Subcutaneous adipose tissue (tissue), 4 donors: ENCODE data around the gene CFAP299. TPM values are rescaled to one million over a fixed set of nuclear protein-coding genes. Genes with fewer than 3 reads are reported as not detected.

Experiments used
- total RNA-seq, 4 donors: library from RNA; depleted of rRNA; stranded (reverse); fragments of >200 nt; gene quantifications; one replicate each; pipeline ENCODE4 v1.1.0, GENCODE V29; 2016
- TF ChIP-seq, protein P1 (sequence below): fragments of 450-650 bp; IDR thresholded peaks from one replicate; pipeline ENCODE4 v1.5.1; 2016; ENCODE audit warnings: low read depth, mild to moderate bottlenecking, control low read depth, antibody characterized with exemption, moderate library complexity

CFAP299 gene
- total RNA-seq, 4 donors from 2014 or later = not detected

- TF ChIP-seq, protein P1, sequence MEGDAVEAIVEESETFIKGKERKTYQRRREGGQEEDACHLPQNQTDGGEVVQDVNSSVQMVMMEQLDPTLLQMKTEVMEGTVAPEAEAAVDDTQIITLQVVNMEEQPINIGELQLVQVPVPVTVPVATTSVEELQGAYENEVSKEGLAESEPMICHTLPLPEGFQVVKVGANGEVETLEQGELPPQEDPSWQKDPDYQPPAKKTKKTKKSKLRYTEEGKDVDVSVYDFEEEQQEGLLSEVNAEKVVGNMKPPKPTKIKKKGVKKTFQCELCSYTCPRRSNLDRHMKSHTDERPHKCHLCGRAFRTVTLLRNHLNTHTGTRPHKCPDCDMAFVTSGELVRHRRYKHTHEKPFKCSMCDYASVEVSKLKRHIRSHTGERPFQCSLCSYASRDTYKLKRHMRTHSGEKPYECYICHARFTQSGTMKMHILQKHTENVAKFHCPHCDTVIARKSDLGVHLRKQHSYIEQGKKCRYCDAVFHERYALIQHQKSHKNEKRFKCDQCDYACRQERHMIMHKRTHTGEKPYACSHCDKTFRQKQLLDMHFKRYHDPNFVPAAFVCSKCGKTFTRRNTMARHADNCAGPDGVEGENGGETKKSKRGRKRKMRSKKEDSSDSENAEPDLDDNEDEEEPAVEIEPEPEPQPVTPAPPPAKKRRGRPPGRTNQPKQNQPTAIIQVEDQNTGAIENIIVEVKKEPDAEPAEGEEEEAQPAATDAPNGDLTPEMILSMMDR = no peak
These were observed 664.4 kb downstream of the CFAP299 start for GRCh38 chr4:80999943-81000342.

DNA sequence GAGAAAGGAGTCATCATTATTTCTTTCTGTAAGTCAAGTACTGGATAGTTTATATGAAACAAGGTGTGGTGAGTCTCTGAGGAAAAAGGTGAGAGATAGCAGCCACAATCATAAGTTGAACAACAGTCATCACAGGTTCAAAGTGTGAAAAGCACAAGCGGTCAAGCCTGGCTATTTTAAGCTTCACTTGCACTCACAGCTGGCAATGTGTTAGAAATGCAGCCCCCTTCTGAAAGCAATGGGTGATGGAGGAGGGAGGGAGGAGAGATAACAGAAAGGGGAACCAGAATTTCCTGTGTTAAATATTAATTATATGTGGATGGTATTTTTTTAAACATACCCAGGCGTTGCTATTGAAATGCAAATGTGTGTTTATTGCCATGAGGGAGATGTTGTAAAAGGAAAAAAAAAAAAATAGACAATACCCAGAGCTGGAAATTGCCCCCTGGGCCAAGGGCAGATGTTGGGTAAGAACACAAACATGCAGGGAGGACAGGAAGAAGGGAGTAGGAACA is 668.1 kb downstream of the CFAP299 start:
- TF ChIP-seq, protein P1 = no peak

DNA sequence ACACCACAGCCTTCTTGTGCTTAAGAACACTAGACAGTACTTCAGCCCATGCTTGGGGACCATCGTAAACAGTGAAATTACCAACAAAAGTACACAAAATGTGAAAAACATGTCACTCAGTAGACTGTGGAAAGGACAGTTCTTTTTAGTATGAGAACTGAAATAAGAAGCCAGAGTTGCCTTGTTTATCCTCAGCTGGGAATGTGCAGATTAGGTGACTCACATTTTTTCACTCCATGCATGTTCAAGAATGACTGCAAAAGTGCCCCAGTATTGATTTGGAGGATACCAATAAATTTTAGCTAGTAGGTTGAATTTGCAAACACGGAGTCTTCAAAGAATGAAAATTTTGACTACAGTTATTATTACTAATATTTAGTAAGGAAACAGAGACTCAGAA is 671.9 kb downstream of the CFAP299 start:
- TF ChIP-seq, protein P1 = no peak

Other genes with a start within 250 kb of the CFAP299 start
- gene PRDM8, start 138.2 kb upstream of the CFAP299 start, total RNA-seq = 1 to 10 TPM; 2.1 to 8.1 (median 4.7) TPM
- gene FGF5, start 69.1 kb upstream of the CFAP299 start, total RNA-seq = not detected